Measurements from ENCODE around the gene CASK. TPM values are rescaled to one million over a fixed set of nuclear protein-coding genes. Genes with fewer than 3 reads are reported as not detected.

CASK gene
- total and polyA plus RNA-seq, 4 donors = 3.6 to 14.8 (median 6.2) TPM

- TF ChIP-seq RXRA (IDR thresholded peaks at IDR 0.05) = no peak
- peak; percentile 43 for TF ChIP-seq CTCF (IDR thresholded peaks at IDR 0.05; ENCODE audit: low read depth, low read length, missing input control)
- peak; percentile 68 to 77 for TF ChIP-seq RAD21 (IDR thresholded peaks at IDR 0.05)
- TF ChIP-seq ATF3 (IDR thresholded peaks at IDR 0.05) = no peak
- Histone ChIP-seq H3K4me3 (ENCODE audit: low read depth in 1 of 3, low read length in 3 of 3) (no peak overlapping the region), H3K9ac (ENCODE audit: low read depth in 1 of 2, low read length in 2 of 2) (no peak overlapping the region), H3K27me3 (ENCODE audit: control insufficient read depth in 4 of 4, insufficient read depth in 4 of 4, low read length in 3 of 4) (no peaks in the 10 kb centered on the region), H3K4me1 (ENCODE audit: control insufficient read depth in 4 of 4, insufficient read depth in 4 of 4, low read length in 3 of 4) (no peaks in the 10 kb centered on the region), H3K27ac (ENCODE audit: low read depth in 1 of 2, low read length in 2 of 2) (no peak overlapping the region), H3K9me3 (ENCODE audit: control insufficient read depth in 4 of 4, low read length in 3 of 4) (no peaks in the 10 kb centered on the region), H3K36me3 (ENCODE audit: control insufficient read depth in 4 of 4, insufficient read depth in 3 of 4, low read depth in 1 of 4, low read length in 3 of 4) (no peaks in the 10 kb centered on the region)
- WGBS = 41% methylated on average over 1 of the region's 1 CpG
- no peak for DNase-seq (ENCODE audit: low spot score)
Observed at GRCh38 chrX:41734530-41734929, 188.8 kb downstream of the CASK start.

DNA sequence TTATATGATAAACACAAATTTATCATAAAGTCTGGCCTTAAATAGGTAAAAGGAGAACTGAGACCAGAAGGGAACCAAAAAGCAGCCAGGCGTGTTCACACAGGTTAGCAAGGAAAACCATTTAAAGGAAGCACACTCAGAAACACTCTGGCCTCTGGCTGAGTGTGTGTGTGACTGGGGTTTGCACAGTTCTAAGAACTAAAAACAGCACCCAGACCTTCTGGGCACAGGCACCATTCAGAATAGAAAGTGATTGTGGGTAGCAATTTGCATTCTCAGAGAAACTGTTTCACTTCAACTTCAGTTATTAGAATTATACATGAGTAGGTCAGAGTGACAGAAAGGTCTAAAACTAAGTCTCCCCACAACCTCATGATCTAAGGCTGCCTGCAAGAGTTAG lies 189.4 kb downstream of the CASK start:
- H3K27me3 ChIP-seq (ENCODE audit: control insufficient read depth in 4 of 4, insufficient read depth in 4 of 4, low read length in 3 of 4) = no peaks in the 10 kb centered on the region
- no peak overlapping the region for H3K27ac ChIP-seq (ENCODE audit: low read depth in 1 of 2, low read length in 2 of 2)
- no peaks in the 10 kb centered on the region for H3K9me3 ChIP-seq (ENCODE audit: control insufficient read depth in 4 of 4, low read length in 3 of 4)
- no peaks in the 10 kb centered on the region for H3K4me1 ChIP-seq (ENCODE audit: control insufficient read depth in 4 of 4, insufficient read depth in 4 of 4, low read length in 3 of 4)
- no peaks in the 10 kb centered on the region for H3K36me3 ChIP-seq (ENCODE audit: control insufficient read depth in 4 of 4, insufficient read depth in 3 of 4, low read depth in 1 of 4, low read length in 3 of 4)
- DNase-seq (ENCODE audit: low spot score) = no peak
- no peak overlapping the region for H3K9ac ChIP-seq (ENCODE audit: low read depth in 1 of 2, low read length in 2 of 2)
- WGBS = 81% methylated on average over 1 of the region's 1 CpG
- no peak overlapping the region for H3K4me3 ChIP-seq (ENCODE audit: low read depth in 1 of 3, low read length in 3 of 3)
- TF ChIP-seq CTCF (IDR thresholded peaks at IDR 0.05; ENCODE audit: low read depth, low read length, missing input control) (no peak), SP1 (IDR thresholded peaks at IDR 0.05) (no peak), JUND (IDR thresholded peaks at IDR 0.05) (no peak), HNF4G (IDR thresholded peaks at IDR 0.05) (no peak), FOXA1 (IDR thresholded peaks at IDR 0.05) (no peak), HNF4A (conservative IDR thresholded peaks at IDR 0.05) (no peak), FOXA2 (IDR thresholded peaks at IDR 0.05) (no peak), RAD21 (IDR thresholded peaks at IDR 0.05) (no peak), RXRA (IDR thresholded peaks at IDR 0.05) (no peak), YY1 (IDR thresholded peaks at IDR 0.05) (no peak), NR2F2 (IDR thresholded peaks at IDR 0.05) (no peak), EGR1 (IDR thresholded peaks at IDR 0.05; ENCODE audit: low read depth in 2 of 2) (no peak), TAF1 (conservative IDR thresholded peaks at IDR 0.05) (no peak), ATF3 (IDR thresholded peaks at IDR 0.05) (no peak)
- TF ChIP-seq, protein P1, sequence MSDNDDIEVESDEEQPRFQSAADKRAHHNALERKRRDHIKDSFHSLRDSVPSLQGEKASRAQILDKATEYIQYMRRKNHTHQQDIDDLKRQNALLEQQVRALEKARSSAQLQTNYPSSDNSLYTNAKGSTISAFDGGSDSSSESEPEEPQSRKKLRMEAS (IDR thresholded peaks at IDR 0.05) = no peak
- TF ChIP-seq, protein P2, sequence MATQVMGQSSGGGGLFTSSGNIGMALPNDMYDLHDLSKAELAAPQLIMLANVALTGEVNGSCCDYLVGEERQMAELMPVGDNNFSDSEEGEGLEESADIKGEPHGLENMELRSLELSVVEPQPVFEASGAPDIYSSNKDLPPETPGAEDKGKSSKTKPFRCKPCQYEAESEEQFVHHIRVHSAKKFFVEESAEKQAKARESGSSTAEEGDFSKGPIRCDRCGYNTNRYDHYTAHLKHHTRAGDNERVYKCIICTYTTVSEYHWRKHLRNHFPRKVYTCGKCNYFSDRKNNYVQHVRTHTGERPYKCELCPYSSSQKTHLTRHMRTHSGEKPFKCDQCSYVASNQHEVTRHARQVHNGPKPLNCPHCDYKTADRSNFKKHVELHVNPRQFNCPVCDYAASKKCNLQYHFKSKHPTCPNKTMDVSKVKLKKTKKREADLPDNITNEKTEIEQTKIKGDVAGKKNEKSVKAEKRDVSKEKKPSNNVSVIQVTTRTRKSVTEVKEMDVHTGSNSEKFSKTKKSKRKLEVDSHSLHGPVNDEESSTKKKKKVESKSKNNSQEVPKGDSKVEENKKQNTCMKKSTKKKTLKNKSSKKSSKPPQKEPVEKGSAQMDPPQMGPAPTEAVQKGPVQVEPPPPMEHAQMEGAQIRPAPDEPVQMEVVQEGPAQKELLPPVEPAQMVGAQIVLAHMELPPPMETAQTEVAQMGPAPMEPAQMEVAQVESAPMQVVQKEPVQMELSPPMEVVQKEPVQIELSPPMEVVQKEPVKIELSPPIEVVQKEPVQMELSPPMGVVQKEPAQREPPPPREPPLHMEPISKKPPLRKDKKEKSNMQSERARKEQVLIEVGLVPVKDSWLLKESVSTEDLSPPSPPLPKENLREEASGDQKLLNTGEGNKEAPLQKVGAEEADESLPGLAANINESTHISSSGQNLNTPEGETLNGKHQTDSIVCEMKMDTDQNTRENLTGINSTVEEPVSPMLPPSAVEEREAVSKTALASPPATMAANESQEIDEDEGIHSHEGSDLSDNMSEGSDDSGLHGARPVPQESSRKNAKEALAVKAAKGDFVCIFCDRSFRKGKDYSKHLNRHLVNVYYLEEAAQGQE (IDR thresholded peaks at IDR 0.05) = no peak
